ENCODE results near the gene CEP128.
A peak's percentile ranks its signal among the peaks of the same experiment; 100 is the strongest.
"Not testable (repeated sequence)": the region's sequence is repeated elsewhere in the genome, so short reads cannot be mapped to it uniquely, and the experiment has no call there.

The CEP128 gene

GRCh38 chr14:80941241-80942185 lies at the start of gene CEP128:
Gene CEP128, minus strand, starts transcription at chr14:80941738.
- DNase-seq, result peak; percentile 89 to 90

GRCh38 chr14:80988735-80989429 lies 47.3 kb upstream of the CEP128 start:
- no peak for DNase-seq

GRCh38 chr14:80988192-80988591 lies 46.7 kb upstream of the CEP128 start:
- DNase-seq, result no peak

GRCh38 chr14:80987235-80988032 lies 45.9 kb upstream of the CEP128 start:
- DNase-seq, result peak; percentile 68 to 77

GRCh38 chr14:80982711-80983110 lies 41.2 kb upstream of the CEP128 start:
- DNase-seq, result no peak

GRCh38 chr14:80981673-80982072 lies 40.1 kb upstream of the CEP128 start:
- no peak for DNase-seq

GRCh38 chr14:80981156-80981555 lies 39.6 kb upstream of the CEP128 start:
- DNase-seq, result no peak

- DNase-seq, result no peak
Measured at GRCh38 chr14:80979951-80980350, 38.4 kb upstream of the CEP128 start.

- no peak for DNase-seq
Measured at GRCh38 chr14:80978403-80978802, 36.9 kb upstream of the CEP128 start.

- no peak for DNase-seq
Measured at GRCh38 chr14:80977221-80977620, 35.7 kb upstream of the CEP128 start.

GRCh38 chr14:80974679-80975078 lies 33.1 kb upstream of the CEP128 start:
- no peak for DNase-seq

GRCh38 chr14:80973931-80974641 lies 32.5 kb upstream of the CEP128 start:
- DNase-seq, result no peak

- no peak for DNase-seq
Measured at GRCh38 chr14:80965037-80965436, 23.5 kb upstream of the CEP128 start.

- DNase-seq, result peak; percentile 69 to 77
Measured at GRCh38 chr14:80959496-80959895, 18.0 kb upstream of the CEP128 start.

- no peak for DNase-seq
Measured at GRCh38 chr14:80958939-80959338, 17.4 kb upstream of the CEP128 start.

- DNase-seq, result no peak
Measured at GRCh38 chr14:80958226-80958625, 16.7 kb upstream of the CEP128 start.

- no peak for DNase-seq
Measured at GRCh38 chr14:80957613-80958012, 16.1 kb upstream of the CEP128 start.

GRCh38 chr14:80956922-80957321 lies 15.4 kb upstream of the CEP128 start:
- DNase-seq, result no peak

GRCh38 chr14:80956102-80956501 lies 14.6 kb upstream of the CEP128 start:
- DNase-seq, result no peak

GRCh38 chr14:80955416-80955941 lies 13.9 kb upstream of the CEP128 start, which contains the start of gene TSHR:
Gene TSHR, plus strand, starts transcription at chr14:80955621. Its CDS starts 60 bp downstream, at chr14:80955681.
- DNase-seq, result no peak

- DNase-seq, result peak; percentile 77 to 82
Measured at GRCh38 chr14:80954687-80955299, 13.3 kb upstream of the CEP128 start.

GRCh38 chr14:80953211-80953610 lies 11.7 kb upstream of the CEP128 start:
- not testable (repeated sequence) for DNase-seq
